ENCODE results near the gene PLCB1. TPM values are rescaled to one million over a fixed set of nuclear protein-coding genes. Genes with fewer than 3 reads are reported as not detected.
"Not testable (repeated sequence)": the region's sequence is repeated elsewhere in the genome, so short reads cannot be mapped to it uniquely, and the experiment has no call there.

The PLCB1 gene
- total and polyA plus RNA-seq, 4 donors: 1.6 to 43.8 (median 6.1) TPM

DNA sequence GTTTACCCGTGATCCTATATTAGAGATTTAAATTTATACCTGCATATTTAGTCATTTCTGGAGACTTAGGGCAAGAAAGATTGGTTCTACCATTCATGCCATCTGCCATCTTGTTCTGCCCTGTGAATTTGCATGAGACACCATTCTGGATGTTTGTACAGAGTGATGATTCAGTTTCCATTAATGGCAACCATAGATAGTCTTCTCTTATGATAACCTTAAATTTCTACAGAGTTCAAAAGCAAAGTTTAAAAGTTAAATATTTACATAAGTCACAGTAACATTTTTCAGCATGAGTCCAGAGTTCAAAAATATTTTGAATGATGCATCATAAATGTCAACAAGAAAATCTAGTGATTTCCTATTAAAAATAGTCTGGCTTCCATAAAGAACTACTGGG is 23.2 kb downstream of the PLCB1 start:
- Histone ChIP-seq H3K27me3 (ENCODE audit: control insufficient read depth in 3 of 3, insufficient read depth in 3 of 3, low read length in 2 of 3) (no peaks in the 10 kb centered on the region), H3K9me3 (ENCODE audit: control insufficient read depth in 4 of 4, insufficient read depth in 3 of 4, low read length in 3 of 4) (peaks cover 0 to 5% (median 0%) of the 10 kb centered on the region in 4 donors), H3K4me3 (no peak overlapping the region), H3K9ac (ENCODE audit: insufficient read depth in 1 of 2, low read length in 2 of 2) (no peak overlapping the region), H3K36me3 (ENCODE audit: control insufficient read depth in 4 of 4, insufficient read depth in 4 of 4, low read length in 4 of 4) (no peaks in the 10 kb centered on the region), H3K27ac (ENCODE audit: low read depth in 1 of 2, low read length in 1 of 2) (no peak overlapping the region), H3K4me1 (ENCODE audit: control insufficient read depth in 5 of 5, insufficient read depth in 5 of 5, low read length in 5 of 5) (peaks cover 2 to 51% (median 8%) of the 10 kb centered on the region in 5 donors)
- 38 to 79% methylated on average over 1 of the region's 1 CpG for WGBS, 2 donors
- TF ChIP-seq, protein P1, sequence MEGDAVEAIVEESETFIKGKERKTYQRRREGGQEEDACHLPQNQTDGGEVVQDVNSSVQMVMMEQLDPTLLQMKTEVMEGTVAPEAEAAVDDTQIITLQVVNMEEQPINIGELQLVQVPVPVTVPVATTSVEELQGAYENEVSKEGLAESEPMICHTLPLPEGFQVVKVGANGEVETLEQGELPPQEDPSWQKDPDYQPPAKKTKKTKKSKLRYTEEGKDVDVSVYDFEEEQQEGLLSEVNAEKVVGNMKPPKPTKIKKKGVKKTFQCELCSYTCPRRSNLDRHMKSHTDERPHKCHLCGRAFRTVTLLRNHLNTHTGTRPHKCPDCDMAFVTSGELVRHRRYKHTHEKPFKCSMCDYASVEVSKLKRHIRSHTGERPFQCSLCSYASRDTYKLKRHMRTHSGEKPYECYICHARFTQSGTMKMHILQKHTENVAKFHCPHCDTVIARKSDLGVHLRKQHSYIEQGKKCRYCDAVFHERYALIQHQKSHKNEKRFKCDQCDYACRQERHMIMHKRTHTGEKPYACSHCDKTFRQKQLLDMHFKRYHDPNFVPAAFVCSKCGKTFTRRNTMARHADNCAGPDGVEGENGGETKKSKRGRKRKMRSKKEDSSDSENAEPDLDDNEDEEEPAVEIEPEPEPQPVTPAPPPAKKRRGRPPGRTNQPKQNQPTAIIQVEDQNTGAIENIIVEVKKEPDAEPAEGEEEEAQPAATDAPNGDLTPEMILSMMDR (IDR thresholded peaks at IDR 0.05; ENCODE audit: control extremely low read depth, extremely low read depth): no peak
- ATAC-seq (ENCODE audit: insufficient read depth, low FRiP score): no peak
- DNase-seq: no peak

DNA sequence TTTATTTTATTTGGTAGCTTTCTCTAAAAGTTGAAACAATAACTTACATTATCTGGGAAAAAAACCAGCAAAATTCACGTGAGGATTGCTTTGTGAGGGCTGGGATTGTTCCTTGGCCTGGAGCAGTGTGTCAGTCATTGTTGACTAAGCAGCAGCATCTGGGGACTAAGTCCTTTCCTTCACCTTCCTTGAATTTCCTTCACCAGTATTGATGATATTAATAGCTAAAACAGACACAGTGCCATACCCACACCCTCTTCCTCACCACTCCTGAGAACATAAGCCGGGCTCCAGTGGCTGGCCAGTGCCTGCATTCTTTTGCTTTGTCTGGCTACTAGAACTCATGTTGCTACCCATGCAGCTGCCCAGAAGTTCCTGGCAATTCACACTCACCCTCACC is 23.7 kb downstream of the PLCB1 start:
- peaks cover 2 to 47% (median 8%) of the 10 kb centered on the region in 5 donors for H3K4me1 ChIP-seq (ENCODE audit: control insufficient read depth in 5 of 5, insufficient read depth in 5 of 5, low read length in 5 of 5)

DNA sequence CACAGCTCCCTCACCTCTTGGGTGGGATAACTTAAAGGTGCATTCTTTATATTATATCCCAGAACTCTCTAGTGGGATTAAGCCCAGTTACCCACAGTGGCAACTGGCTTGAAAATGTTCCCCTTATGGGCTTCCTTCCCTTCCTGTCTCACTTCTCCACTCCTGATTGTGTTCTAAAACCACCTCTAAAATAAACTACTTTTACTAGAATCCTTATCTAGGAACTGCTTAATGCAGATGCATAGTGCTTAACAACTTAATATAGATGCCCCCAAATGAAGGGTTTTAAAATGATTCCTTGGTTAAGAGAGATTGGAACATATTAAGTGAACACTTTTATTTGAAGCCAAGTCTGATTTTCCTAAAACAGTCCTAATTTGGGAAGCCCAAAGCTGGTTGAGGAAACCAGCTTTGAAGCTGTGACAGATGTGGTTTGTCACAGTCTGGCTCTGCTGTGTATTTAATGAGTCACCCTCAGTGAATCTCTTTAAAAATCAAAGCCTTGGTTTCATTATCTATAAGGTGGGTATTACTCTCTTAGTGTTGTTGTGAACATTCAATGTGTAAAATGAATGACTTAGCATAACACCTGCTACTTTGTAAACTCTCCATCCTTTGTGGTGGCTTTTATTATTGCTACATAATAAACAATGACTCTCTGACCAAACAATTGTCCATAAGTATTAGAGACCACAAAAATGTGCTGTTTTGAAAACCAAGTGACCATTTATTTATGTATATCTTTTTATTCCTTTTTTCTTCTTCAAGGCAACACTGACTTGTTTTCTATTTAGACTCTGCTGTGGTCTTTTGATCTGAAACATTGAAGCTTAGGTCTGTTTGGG is 24.4 kb downstream of the PLCB1 start:
- Histone ChIP-seq H3K9ac (ENCODE audit: insufficient read depth in 1 of 2, low read length in 2 of 2) (no peak overlapping the region), H3K27me3 (ENCODE audit: control insufficient read depth in 3 of 3, insufficient read depth in 3 of 3, low read length in 2 of 3) (no peaks in the 10 kb centered on the region), H3K9me3 (ENCODE audit: control insufficient read depth in 4 of 4, insufficient read depth in 3 of 4, low read length in 3 of 4) (peaks cover 0 to 5% (median 0%) of the 10 kb centered on the region in 4 donors), H3K36me3 (ENCODE audit: control insufficient read depth in 4 of 4, insufficient read depth in 4 of 4, low read length in 4 of 4) (no peaks in the 10 kb centered on the region), H3K4me1 (ENCODE audit: control insufficient read depth in 5 of 5, insufficient read depth in 5 of 5, low read length in 5 of 5) (peaks cover 2 to 40% (median 8%) of the 10 kb centered on the region in 5 donors), H3K4me3 (no peak overlapping the region), H3K27ac (ENCODE audit: low read depth in 1 of 2, low read length in 1 of 2) (peak overlapping the region; percentile 16 to 36)
- TF ChIP-seq, protein P1 (IDR thresholded peaks at IDR 0.05; ENCODE audit: control extremely low read depth, extremely low read depth): no peak
- ATAC-seq (ENCODE audit: insufficient read depth, low FRiP score) (no peak), DNase-seq (peak in 2 of 3 donors; percentile 64)

More for the DNA sequence above, 23.7 kb downstream of the PLCB1 start:
- Histone ChIP-seq H3K27me3 (ENCODE audit: control insufficient read depth in 3 of 3, insufficient read depth in 3 of 3, low read length in 2 of 3) (no peaks in the 10 kb centered on the region), H3K9ac (ENCODE audit: insufficient read depth in 1 of 2, low read length in 2 of 2) (no peak overlapping the region), H3K4me3 (no peak overlapping the region), H3K27ac (ENCODE audit: low read depth in 1 of 2, low read length in 1 of 2) (peak overlapping the region; percentile 16 to 36), H3K9me3 (ENCODE audit: control insufficient read depth in 4 of 4, insufficient read depth in 3 of 4, low read length in 3 of 4) (peaks cover 0 to 5% (median 0%) of the 10 kb centered on the region in 4 donors), H3K36me3 (ENCODE audit: control insufficient read depth in 4 of 4, insufficient read depth in 4 of 4, low read length in 4 of 4) (no peaks in the 10 kb centered on the region)
- ATAC-seq (ENCODE audit: insufficient read depth, low FRiP score) (no peak), DNase-seq (no peak)
- 62 to 80% methylated on average over 2 of the region's 2 CpGs for WGBS, 2 donors
- TF ChIP-seq, protein P1 (IDR thresholded peaks at IDR 0.05; ENCODE audit: control extremely low read depth, extremely low read depth): no peak

DNA sequence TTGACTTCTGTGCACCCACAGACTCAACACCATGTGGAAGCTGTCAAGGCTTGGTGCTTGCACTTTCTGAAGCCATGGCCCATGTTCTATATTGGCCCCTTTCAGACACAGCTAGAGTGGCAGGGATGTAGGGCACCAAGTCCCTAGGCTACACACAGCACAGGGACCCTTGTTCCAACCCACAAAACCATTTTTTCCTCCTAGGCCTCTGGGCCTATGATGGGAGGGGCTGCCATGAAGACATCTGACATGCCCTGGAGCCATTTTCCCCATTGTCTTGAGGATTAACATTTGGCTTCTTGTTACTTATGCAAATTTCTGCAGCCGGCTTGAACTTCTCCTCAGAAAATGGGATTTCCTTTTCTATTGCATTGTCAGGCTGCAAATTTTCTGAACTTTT is 27.2 kb downstream of the PLCB1 start:
- H3K36me3 ChIP-seq (ENCODE audit: control insufficient read depth in 4 of 4, insufficient read depth in 4 of 4, low read length in 4 of 4); ATAC-seq (ENCODE audit: insufficient read depth, low FRiP score); H3K9me3 ChIP-seq (ENCODE audit: control insufficient read depth in 4 of 4, insufficient read depth in 3 of 4, low read length in 3 of 4); H3K4me3 ChIP-seq; H3K9ac ChIP-seq (ENCODE audit: insufficient read depth in 1 of 2, low read length in 2 of 2); H3K27me3 ChIP-seq (ENCODE audit: control insufficient read depth in 3 of 3, insufficient read depth in 3 of 3, low read length in 2 of 3); DNase-seq; H3K27ac ChIP-seq (ENCODE audit: low read depth in 1 of 2, low read length in 1 of 2): not testable (repeated sequence)
- peaks cover 3 to 16% (median 7%) of the 10 kb centered on the region in 5 donors for H3K4me1 ChIP-seq (ENCODE audit: control insufficient read depth in 5 of 5, insufficient read depth in 5 of 5, low read length in 5 of 5)
- WGBS, 2 donors: 74 to 91% methylated on average over 1 of the region's 1 CpG
